Astrocyte (in vitro differentiated cells and primary cell): Measurements from ENCODE around the gene CYTH3. TPM values are rescaled to one million over a fixed set of nuclear protein-coding genes. Genes with fewer than 3 reads are reported as not detected.

Experiments
- DNase-seq: peaks from one replicate; pipeline ENCODE4 v3.0.0-alpha.2; 2010; ENCODE audit warnings: low read depth
- FAIRE-seq: peaks from 2 replicates; lab custom pipeline; 2011; peaks lifted over from hg19 to GRCh38; lab: Jason Lieb, UNC
- H2AFZ ChIP-seq: 2 replicates; pipeline ENCODE4 v1.6.0; 2012; ENCODE audit warnings: low read depth, low read length, inconsistent platforms
- H3K27ac ChIP-seq: 2 replicates; pipeline ENCODE4 v1.5.1; 2011; ENCODE audit warnings: low read depth, low read length, inconsistent platforms
- H3K27me3 ChIP-seq: 2 replicates; pipeline ENCODE4 v1.6.0; 2011; ENCODE audit warnings: low read length, inconsistent platforms; ENCODE audit not compliant: insufficient read depth
- H3K36me3 ChIP-seq: 2 replicates; pipeline ENCODE4 v1.5.1; 2011; ENCODE audit warnings: low read length, inconsistent platforms; ENCODE audit not compliant: insufficient read depth
- H3K4me1 ChIP-seq: 2 replicates; pipeline ENCODE4 v1.5.1; 2011; ENCODE audit warnings: low read length, inconsistent platforms; ENCODE audit not compliant: insufficient read depth
- H3K4me2 ChIP-seq: 2 replicates; pipeline ENCODE4 v1.6.0; 2012; ENCODE audit warnings: low read length, inconsistent platforms
- H3K4me3 ChIP-seq: 2 replicates; pipeline ENCODE4 v1.5.1; 2011; ENCODE audit warnings: low read depth, mild to moderate bottlenecking, low read length, inconsistent platforms; ENCODE audit not compliant: insufficient read depth
- H3K79me2 ChIP-seq: 2 replicates; pipeline ENCODE4 v1.6.0; 2012; ENCODE audit warnings: mild to moderate bottlenecking, low read length, inconsistent platforms; ENCODE audit not compliant: insufficient read depth
- H3K9ac ChIP-seq: 2 replicates; pipeline ENCODE4 v1.6.0; 2012; ENCODE audit warnings: mild to moderate bottlenecking, low read length, inconsistent platforms
- H3K9me3 ChIP-seq: 2 replicates; pipeline ENCODE4 v1.5.1; 2012; ENCODE audit warnings: low read depth, mild to moderate bottlenecking, low read length, inconsistent platforms; ENCODE audit not compliant: insufficient read depth
- H4K20me1 ChIP-seq: 2 replicates; pipeline ENCODE4 v1.6.0; 2012; ENCODE audit warnings: low read length, inconsistent platforms; ENCODE audit not compliant: insufficient read depth
- H3K27ac Mint-ChIP-seq: one replicate; pipeline ENCODE4 v1.8.0; 2021; ENCODE audit warnings: mild to moderate bottlenecking, mixed read lengths; ENCODE audit not compliant: unreplicated experiment
- H3K27me3 Mint-ChIP-seq: one replicate; pipeline ENCODE4 v1.8.0; 2021; ENCODE audit warnings: low read depth, mixed read lengths; ENCODE audit not compliant: unreplicated experiment
- H3K36me3 Mint-ChIP-seq: one replicate; pipeline ENCODE4 v1.8.0; 2021; ENCODE audit warnings: low read depth, mixed read lengths; ENCODE audit not compliant: unreplicated experiment
- H3K4me1 Mint-ChIP-seq: one replicate; pipeline ENCODE4 v1.8.0; 2021; ENCODE audit warnings: low read depth, mixed read lengths; ENCODE audit not compliant: unreplicated experiment
- H3K4me3 Mint-ChIP-seq: one replicate; pipeline ENCODE4 v1.8.0; 2021; ENCODE audit warnings: mild to moderate bottlenecking, moderate library complexity, mixed read lengths; ENCODE audit not compliant: unreplicated experiment
- H3K9me3 Mint-ChIP-seq: one replicate; pipeline ENCODE4 v1.8.0; 2021; ENCODE audit warnings: mild to moderate bottlenecking, mixed read lengths; ENCODE audit not compliant: unreplicated experiment
- CTCF ChIP-seq: IDR thresholded peaks from 2 replicates; pipeline ENCODE4 v1.5.1; 2011; ENCODE audit warnings: low read depth, mild to moderate bottlenecking, inconsistent platforms, low read length, moderate library complexity; ENCODE audit not compliant: insufficient read depth
- EZH2 ChIP-seq: IDR thresholded peaks from 2 replicates; pipeline ENCODE4 v1.6.1; 2012; ENCODE audit warnings: mild to moderate bottlenecking, low read length, inconsistent platforms; ENCODE audit not compliant: insufficient read depth
- total RNA-seq: library from RNA; stranded (reverse); gene quantifications from 2 replicates; pipeline ENCODE4 v1.2.1, GENCODE V29; 2021

The CYTH3 gene
- total RNA-seq, 1 donor from 2014 or later, result 29.3 TPM

GRCh38 chr7:6310271-6310993, 38.0 kb upstream of the CYTH3 start:
- Mint-ChIP-seq H3K27me3 (no peaks in the 10 kb centered on the region), H3K4me3 (no peak overlapping the region), H3K9me3 (no peaks in the 10 kb centered on the region), H3K4me1 (peaks cover 12% of the 10 kb centered on the region), H3K36me3 (no peaks in the 10 kb centered on the region), H3K27ac (no peak overlapping the region)
- Histone ChIP-seq H3K36me3 (no peaks in the 10 kb centered on the region), H3K4me2 (no peak overlapping the region), H3K9me3 (no peaks in the 10 kb centered on the region), H3K27me3 (no peaks in the 10 kb centered on the region), H3K27ac (no peak overlapping the region), H3K4me1 (peaks cover 6% of the 10 kb centered on the region), H3K4me3 (no peak overlapping the region), H2AFZ (no peak overlapping the region), H4K20me1 (no peaks in the 10 kb centered on the region), H3K79me2 (no peaks in the 10 kb centered on the region), H3K9ac (no peak overlapping the region)
- FAIRE-seq, result no peak
- TF ChIP-seq EZH2, result no peak
- TF ChIP-seq CTCF, result no peak
- no peak for DNase-seq

GRCh38 chr7:6307762-6308161, 35.3 kb upstream of the CYTH3 start:
- Mint-ChIP-seq H3K9me3 (no peaks in the 10 kb centered on the region), H3K36me3 (no peaks in the 10 kb centered on the region), H3K4me3 (peak overlapping the region; percentile 34), H3K27ac (no peak overlapping the region), H3K4me1 (peaks cover 12% of the 10 kb centered on the region), H3K27me3 (no peaks in the 10 kb centered on the region)
- Histone ChIP-seq H4K20me1 (no peaks in the 10 kb centered on the region), H3K4me1 (peaks cover 6% of the 10 kb centered on the region), H2AFZ (peak overlapping the region; percentile 77), H3K9ac (no peak overlapping the region), H3K4me3 (no peak overlapping the region), H3K36me3 (no peaks in the 10 kb centered on the region), H3K27me3 (no peaks in the 10 kb centered on the region), H3K9me3 (no peaks in the 10 kb centered on the region), H3K27ac (no peak overlapping the region), H3K4me2 (no peak overlapping the region), H3K79me2 (no peaks in the 10 kb centered on the region)
- no peak for FAIRE-seq
- no peak for TF ChIP-seq CTCF
- DNase-seq, result no peak

GRCh38 chr7:6306471-6306870, 34.0 kb upstream of the CYTH3 start:
- no peaks in the 10 kb centered on the region for H3K27me3 Mint-ChIP-seq
- Histone ChIP-seq H3K4me2 (peak overlapping the region; percentile 33), H3K79me2 (no peaks in the 10 kb centered on the region), H3K9ac (no peak overlapping the region), H3K4me1 (peaks cover 6% of the 10 kb centered on the region), H3K9me3 (no peaks in the 10 kb centered on the region), H2AFZ (no peak overlapping the region), H3K36me3 (no peaks in the 10 kb centered on the region), H3K27ac (no peak overlapping the region), H3K27me3 (no peaks in the 10 kb centered on the region), H4K20me1 (no peaks in the 10 kb centered on the region), H3K4me3 (no peak overlapping the region)
- H3K4me1 Mint-ChIP-seq, result peaks cover 12% of the 10 kb centered on the region
- no peaks in the 10 kb centered on the region for H3K9me3 Mint-ChIP-seq
- DNase-seq (peak; percentile 86), FAIRE-seq (peak; percentile 39)
- no peaks in the 10 kb centered on the region for H3K36me3 Mint-ChIP-seq
- H3K27ac Mint-ChIP-seq, result peak overlapping the region; percentile 66
- H3K4me3 Mint-ChIP-seq, result no peak overlapping the region
- TF ChIP-seq EZH2 (no peak), CTCF (no peak)
